GM12801 (cell line): ENCODE data around the gene OR11G2.

Experiments
- CTCF ChIP-seq: IDR thresholded peaks from one replicate; pipeline ENCODE4 v1.5.1; 2011; ENCODE audit warnings: control low read depth; ENCODE audit not compliant: insufficient read length; ENCODE audit errors: extremely low read depth

The OR11G2 gene

GRCh38 chr14:20179218-20179617 is 11.5 kb upstream of the OR11G2 start:
- TF ChIP-seq CTCF, result no peak

- no peak for TF ChIP-seq CTCF
Observed at GRCh38 chr14:20179880-20180279, 10.8 kb upstream of the OR11G2 start.

GRCh38 chr14:20180486-20180885 is 10.2 kb upstream of the OR11G2 start:
- TF ChIP-seq CTCF, result no peak

- no peak for TF ChIP-seq CTCF
Observed at GRCh38 chr14:20184181-20184580, 6.5 kb upstream of the OR11G2 start.

- TF ChIP-seq CTCF, result no peak
Observed at GRCh38 chr14:20191396-20191795, 700 bp downstream of the OR11G2 start.

- TF ChIP-seq CTCF, result no peak
Observed at GRCh38 chr14:20194101-20194500, 3.4 kb downstream of the OR11G2 start.

- no peak for TF ChIP-seq CTCF
Observed at GRCh38 chr14:20195911-20196310, 5.2 kb downstream of the OR11G2 start.

- TF ChIP-seq CTCF, result no peak
Observed at GRCh38 chr14:20197459-20197858, 6.8 kb downstream of the OR11G2 start.
